GM12878 (cell line): ENCODE data around the gene ZBED4. TPM values are rescaled to one million over a fixed set of nuclear protein-coding genes. Genes with fewer than 3 reads are reported as not detected.

ENCODE experiments used
- CREB1 ChIP-seq: IDR thresholded peaks from 2 replicates; pipeline ENCODE4 v1.6.1; 2012; ENCODE audit warnings: low read depth, mild to moderate bottlenecking, inconsistent platforms
- ELK1 ChIP-seq: IDR thresholded peaks from 2 replicates; pipeline ENCODE4 v1.6.1; 2012; ENCODE audit warnings: low read depth, low read length, improper control_type of control experiment
- ESRRA ChIP-seq: IDR thresholded peaks from 2 replicates; pipeline ENCODE4 v1.6.1; 2012; ENCODE audit warnings: mild to moderate bottlenecking, low read length, improper control_type of control experiment
- KAT2A ChIP-seq: conservative IDR thresholded peaks from 2 replicates; pipeline ENCODE4 v1.6.1; 2011; ENCODE audit warnings: low read depth, low read length; ENCODE audit not compliant: control insufficient read depth
- PAX8 ChIP-seq: fragments of 450-650 bp; IDR thresholded peaks from 2 replicates; pipeline ENCODE4 v1.6.1; 2017; ENCODE audit warnings: mild to moderate bottlenecking, moderate library complexity
- PML ChIP-seq: IDR thresholded peaks from 2 replicates; pipeline ENCODE4 v1.6.1; 2012; ENCODE audit warnings: low read length, inconsistent platforms
- POU2F2 ChIP-seq: IDR thresholded peaks from 3 replicates; pipeline ENCODE4 v1.6.1; 2011; ENCODE audit warnings: low read depth, mild to moderate bottlenecking, low read length, borderline replicate concordance
- ZBTB11 ChIP-seq: fragments of 450-650 bp; formaldehyde crosslinking; IDR thresholded peaks from 2 replicates; pipeline ENCODE4 v1.5.0; 2022; ENCODE audit warnings: mild to moderate bottlenecking, missing genetic modification characterization
- polyA plus RNA-seq, 11 experiments: library from polyadenylated mRNA; depleted of rRNA in 4 of 11; unstranded in 6 of 11; stranded (reverse) in 5 of 11; fragments of >200 nt; fragmentation: Nextera tagmentation in 4 of 11; fragmentation: Illumina TruSeq in 1 of 11; extraction: Ambion mirVana in 4 of 11; extraction: Trizol in 1 of 11; gene quantifications; 1 replicate in 1 of 11; 2 replicates in 10 of 11; pipeline versions ENCODE4 v1.2.1 to v1.2.3, GENCODE V29; 2011 to 2016; ENCODE audit warnings: inconsistent platforms in 2 of 11, missing spikeins in 2 of 11, low read depth in 1 of 11
- total RNA-seq, 4 experiments: library from RNA; depleted of rRNA in 3 of 4; stranded (reverse); fragments of >200 nt in 3 of 4; fragmentation: Illumina TruSeq in 1 of 4; extraction: Trizol in 1 of 4; gene quantifications; 2 replicates each; pipeline versions ENCODE4 v1.2.1 to v1.2.3, GENCODE V29; 2013 to 2021
- TF ChIP-seq, protein P1 (sequence below): fragments of 450-650 bp; IDR thresholded peaks from 2 replicates; pipeline ENCODE4 v1.6.1; 2018; ENCODE audit warnings: borderline replicate concordance, mild to moderate bottlenecking; ENCODE audit not compliant: partially characterized antibody

Gene ZBED4
- total and polyA plus RNA-seq, 10 of the 15 experiments (the other 5 are each of a cell fraction or from before 2014, with no cell fraction given), result 2.3 to 21.6 (median 12.8) TPM

DNA sequence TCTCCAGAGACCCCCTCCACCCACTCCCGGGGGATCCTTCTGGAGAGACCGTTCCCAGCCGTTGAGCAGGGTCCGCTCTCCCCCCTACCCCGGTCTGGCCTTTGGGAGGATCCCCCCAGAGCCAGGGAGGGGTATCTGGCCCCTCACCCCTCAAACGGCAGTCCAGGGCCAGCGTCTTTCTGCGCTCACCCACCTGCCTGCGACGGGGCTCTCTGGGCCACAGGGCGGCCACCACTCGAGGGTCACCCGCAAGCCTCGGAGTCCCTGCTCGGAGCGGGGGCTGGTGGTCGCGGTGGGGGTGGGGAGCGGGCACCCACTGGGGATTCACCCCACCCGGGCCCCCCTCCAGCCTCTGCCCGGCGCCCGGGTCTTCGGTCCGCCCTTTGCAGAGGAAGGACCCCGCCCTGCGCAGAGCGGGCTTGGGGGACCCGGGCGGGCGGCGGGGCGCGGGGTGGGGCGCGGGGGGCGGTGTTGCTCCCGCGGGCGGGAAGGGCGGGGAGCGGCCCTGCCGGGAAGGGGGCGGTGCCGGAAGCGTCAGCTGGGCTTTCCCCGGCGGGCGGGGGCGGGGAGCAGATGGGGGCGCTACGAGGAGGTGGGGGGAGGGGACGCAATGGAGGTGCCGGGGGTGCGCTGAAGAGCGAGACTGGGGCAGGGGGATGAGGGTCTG, 81.4 kb downstream of the ZBED4 start (continued):
- TF ChIP-seq PML, result no peak
- TF ChIP-seq ZBTB11 (CRISPR knock-in tag), result no peak
- no peak for TF ChIP-seq PAX8
- TF ChIP-seq CREB1, result peak; percentile 52; the same call in 1 of the 2 replicates
- no peak for TF ChIP-seq POU2F2
- no peak for TF ChIP-seq ESRRA
- TF ChIP-seq KAT2A, result no peak
- TF ChIP-seq ELK1, result no peak
- TF ChIP-seq, protein P1, sequence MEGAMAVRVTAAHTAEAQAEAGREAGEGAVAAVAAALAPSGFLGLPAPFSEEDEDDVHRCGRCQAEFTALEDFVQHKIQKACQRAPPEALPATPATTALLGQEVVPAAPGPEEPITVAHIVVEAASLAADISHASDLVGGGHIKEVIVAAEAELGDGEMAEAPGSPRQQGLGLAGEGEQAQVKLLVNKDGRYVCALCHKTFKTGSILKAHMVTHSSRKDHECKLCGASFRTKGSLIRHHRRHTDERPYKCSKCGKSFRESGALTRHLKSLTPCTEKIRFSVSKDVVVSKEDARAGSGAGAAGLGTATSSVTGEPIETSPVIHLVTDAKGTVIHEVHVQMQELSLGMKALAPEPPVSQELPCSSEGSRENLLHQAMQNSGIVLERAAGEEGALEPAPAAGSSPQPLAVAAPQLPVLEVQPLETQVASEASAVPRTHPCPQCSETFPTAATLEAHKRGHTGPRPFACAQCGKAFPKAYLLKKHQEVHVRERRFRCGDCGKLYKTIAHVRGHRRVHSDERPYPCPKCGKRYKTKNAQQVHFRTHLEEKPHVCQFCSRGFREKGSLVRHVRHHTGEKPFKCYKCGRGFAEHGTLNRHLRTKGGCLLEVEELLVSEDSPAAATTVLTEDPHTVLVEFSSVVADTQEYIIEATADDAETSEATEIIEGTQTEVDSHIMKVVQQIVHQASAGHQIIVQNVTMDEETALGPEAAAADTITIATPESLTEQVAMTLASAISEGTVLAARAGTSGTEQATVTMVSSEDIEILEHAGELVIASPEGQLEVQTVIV, result no peak
